DMS 273 (cell line): ENCODE data around the gene PHOSPHO2.
A peak's percentile ranks its signal among the peaks of the same experiment; 100 is the strongest.

ENCODE experiments used
- DNase-seq: peaks from one replicate; lab custom pipeline; 2025; ENCODE audit not compliant: unreplicated experiment; lab: John Stamatoyannopoulos, UW

Gene PHOSPHO2

GRCh38 chr2:169715379-169716237 is 21.3 kb downstream of the PHOSPHO2 start:
- peak; percentile 52 for DNase-seq

- DNase-seq = peak; percentile 78
Observed at GRCh38 chr2:169716238-169716886, 22.1 kb downstream of the PHOSPHO2 start.

GRCh38 chr2:169716938-169717690 is 22.8 kb downstream of the PHOSPHO2 start:
- DNase-seq = no peak

- DNase-seq = no peak
Observed at GRCh38 chr2:169717691-169718063, 23.4 kb downstream of the PHOSPHO2 start.

- no peak for DNase-seq
Observed at GRCh38 chr2:169718930-169719504, 24.7 kb downstream of the PHOSPHO2 start.

- DNase-seq = no peak
Observed at GRCh38 chr2:169721016-169721415, 26.7 kb downstream of the PHOSPHO2 start.

GRCh38 chr2:169727065-169727464 is 32.8 kb downstream of the PHOSPHO2 start:
- DNase-seq = no peak

GRCh38 chr2:169729274-169729605 is 35.0 kb downstream of the PHOSPHO2 start:
- DNase-seq = peak; percentile 54

GRCh38 chr2:169732075-169732474 is 37.8 kb downstream of the PHOSPHO2 start:
- peak; percentile 31 for DNase-seq

- peak; percentile 60 for DNase-seq
Observed at GRCh38 chr2:169732583-169733358, 38.5 kb downstream of the PHOSPHO2 start.

- peak; percentile 78 for DNase-seq
Observed at GRCh38 chr2:169734169-169734847, 40.0 kb downstream of the PHOSPHO2 start.

GRCh38 chr2:169735623-169736022 is 41.4 kb downstream of the PHOSPHO2 start:
- no peak for DNase-seq

- DNase-seq = no peak
Observed at GRCh38 chr2:169736902-169737301, 42.6 kb downstream of the PHOSPHO2 start.

GRCh38 chr2:169738566-169739229 is 44.4 kb downstream of the PHOSPHO2 start:
- no peak for DNase-seq

GRCh38 chr2:169739351-169739750 is 45.1 kb downstream of the PHOSPHO2 start:
- DNase-seq = peak; percentile 25

GRCh38 chr2:169743549-169743948 is 49.3 kb downstream of the PHOSPHO2 start:
- DNase-seq = no peak

- DNase-seq = peak; percentile 74
Observed at GRCh38 chr2:169746240-169746639, 52.0 kb downstream of the PHOSPHO2 start.

GRCh38 chr2:169748319-169748718 is 54.0 kb downstream of the PHOSPHO2 start:
- DNase-seq = no peak
